H1 (cell line): ENCODE data around the gene PTPRC. TPM values are rescaled to one million over a fixed set of nuclear protein-coding genes. Genes with fewer than 3 reads are reported as not detected.

Experiments used
- JUN ChIP-seq: IDR thresholded peaks from 2 replicates; pipeline ENCODE4 v1.6.1; 2011; ENCODE audit warnings: low read depth, mild to moderate bottlenecking, improper control_type of control experiment, low read length
- MAFK ChIP-seq: IDR thresholded peaks from 2 replicates; pipeline ENCODE4 v1.6.1; 2012; ENCODE audit warnings: low read depth, mild to moderate bottlenecking, improper control_type of control experiment, low read length
- NANOG ChIP-seq: IDR thresholded peaks from 2 replicates; pipeline ENCODE4 v1.6.1; 2011; ENCODE audit warnings: low read length, low read depth, mild to moderate bottlenecking, inconsistent platforms; ENCODE audit not compliant: insufficient read depth, poor library complexity, severe bottlenecking
- POLR2AphosphoS5 ChIP-seq: IDR thresholded peaks from 2 replicates; pipeline ENCODE4 v1.6.1; 2011; ENCODE audit warnings: low read depth, low read length
- RAD21 ChIP-seq, 2 experiments: IDR thresholded peaks in 1 of 2; conservative IDR thresholded peaks in 1 of 2; 2 replicates each; pipeline ENCODE4 v1.6.1; 2011; ENCODE audit warnings: low read depth in 2 of 2, low read length in 2 of 2, improper control_type of control experiment in 1 of 2, inconsistent platforms in 1 of 2, mild to moderate bottlenecking in 1 of 2, moderate library complexity in 1 of 2
- SAP30 ChIP-seq: fragments of 300-600 bp; sonication (generic); IDR thresholded peaks from 2 replicates; pipeline ENCODE4 v1.7.1; 2012; ENCODE audit warnings: low read length, moderate library complexity, mild to moderate bottlenecking, inconsistent platforms; ENCODE audit not compliant: insufficient read depth, insufficient replicate concordance
- polyA plus RNA-seq, 7 experiments: library from polyadenylated mRNA; depleted of rRNA in 3 of 7; stranded (reverse) in 5 of 7; unstranded in 2 of 7; fragments of >200 nt in 5 of 7; fragments of 200-250 nt in 2 of 7; gene quantifications; 1 replicate in 5 of 7; 2 replicates in 1 of 7; 4 replicates in 1 of 7; pipeline versions ENCODE4 v1.2.1 to v1.2.3, GENCODE V29; 2011 to 2013; ENCODE audit warnings: missing spikeins in 2 of 7, mixed read lengths in 2 of 7
- total RNA-seq: library from RNA; stranded (reverse); fragmentation: NEBNext Ultra II Directional; extraction: Animal tissue kit (Norgen Biotek cat#: 25700); gene quantifications from 2 replicates; pipeline ENCODE4 v1.2.1, GENCODE V29; 2021
- TF ChIP-seq, protein P1 (sequence below): fragments of 300-600 bp; sonication (generic); IDR thresholded peaks from 2 replicates; pipeline ENCODE4 v1.7.1; 2012; ENCODE audit warnings: low read length, moderate library complexity, mild to moderate bottlenecking, inconsistent platforms; ENCODE audit not compliant: insufficient replicate concordance
- TF ChIP-seq, protein P2 (sequence below): IDR thresholded peaks from 2 replicates; pipeline ENCODE4 v1.6.1; 2012; ENCODE audit warnings: inconsistent platforms
- TF ChIP-seq, protein P3 (sequence below): IDR thresholded peaks from 2 replicates; pipeline ENCODE4 v1.6.1; 2012; ENCODE audit warnings: inconsistent platforms

PTPRC gene
- total and polyA plus RNA-seq, 2 of the 8 experiments (the other 6 are each of a cell fraction or from before 2014, with no cell fraction given): 0.05 TPM; not detected in 1

DNA sequence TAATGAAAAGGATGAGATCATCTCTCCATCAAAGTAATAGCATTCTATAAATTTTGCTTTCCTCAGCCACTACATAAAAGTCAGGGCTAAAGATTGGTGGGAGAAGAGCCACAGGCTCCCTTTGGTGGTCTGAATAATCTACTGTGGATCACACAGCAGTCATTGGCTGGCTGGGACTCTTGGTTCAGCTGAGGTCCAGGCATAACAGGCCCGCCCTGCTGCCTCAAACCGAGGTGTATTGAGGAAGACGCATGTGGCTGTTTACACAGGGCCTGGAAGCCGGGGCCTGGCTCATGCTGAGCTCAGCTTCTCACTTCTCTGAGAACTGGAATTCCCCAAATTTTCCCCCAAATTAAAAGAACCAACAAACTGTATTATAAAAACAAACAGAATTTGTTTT lies 139.2 kb downstream of the PTPRC start (continued):
- TF ChIP-seq, protein P1, sequence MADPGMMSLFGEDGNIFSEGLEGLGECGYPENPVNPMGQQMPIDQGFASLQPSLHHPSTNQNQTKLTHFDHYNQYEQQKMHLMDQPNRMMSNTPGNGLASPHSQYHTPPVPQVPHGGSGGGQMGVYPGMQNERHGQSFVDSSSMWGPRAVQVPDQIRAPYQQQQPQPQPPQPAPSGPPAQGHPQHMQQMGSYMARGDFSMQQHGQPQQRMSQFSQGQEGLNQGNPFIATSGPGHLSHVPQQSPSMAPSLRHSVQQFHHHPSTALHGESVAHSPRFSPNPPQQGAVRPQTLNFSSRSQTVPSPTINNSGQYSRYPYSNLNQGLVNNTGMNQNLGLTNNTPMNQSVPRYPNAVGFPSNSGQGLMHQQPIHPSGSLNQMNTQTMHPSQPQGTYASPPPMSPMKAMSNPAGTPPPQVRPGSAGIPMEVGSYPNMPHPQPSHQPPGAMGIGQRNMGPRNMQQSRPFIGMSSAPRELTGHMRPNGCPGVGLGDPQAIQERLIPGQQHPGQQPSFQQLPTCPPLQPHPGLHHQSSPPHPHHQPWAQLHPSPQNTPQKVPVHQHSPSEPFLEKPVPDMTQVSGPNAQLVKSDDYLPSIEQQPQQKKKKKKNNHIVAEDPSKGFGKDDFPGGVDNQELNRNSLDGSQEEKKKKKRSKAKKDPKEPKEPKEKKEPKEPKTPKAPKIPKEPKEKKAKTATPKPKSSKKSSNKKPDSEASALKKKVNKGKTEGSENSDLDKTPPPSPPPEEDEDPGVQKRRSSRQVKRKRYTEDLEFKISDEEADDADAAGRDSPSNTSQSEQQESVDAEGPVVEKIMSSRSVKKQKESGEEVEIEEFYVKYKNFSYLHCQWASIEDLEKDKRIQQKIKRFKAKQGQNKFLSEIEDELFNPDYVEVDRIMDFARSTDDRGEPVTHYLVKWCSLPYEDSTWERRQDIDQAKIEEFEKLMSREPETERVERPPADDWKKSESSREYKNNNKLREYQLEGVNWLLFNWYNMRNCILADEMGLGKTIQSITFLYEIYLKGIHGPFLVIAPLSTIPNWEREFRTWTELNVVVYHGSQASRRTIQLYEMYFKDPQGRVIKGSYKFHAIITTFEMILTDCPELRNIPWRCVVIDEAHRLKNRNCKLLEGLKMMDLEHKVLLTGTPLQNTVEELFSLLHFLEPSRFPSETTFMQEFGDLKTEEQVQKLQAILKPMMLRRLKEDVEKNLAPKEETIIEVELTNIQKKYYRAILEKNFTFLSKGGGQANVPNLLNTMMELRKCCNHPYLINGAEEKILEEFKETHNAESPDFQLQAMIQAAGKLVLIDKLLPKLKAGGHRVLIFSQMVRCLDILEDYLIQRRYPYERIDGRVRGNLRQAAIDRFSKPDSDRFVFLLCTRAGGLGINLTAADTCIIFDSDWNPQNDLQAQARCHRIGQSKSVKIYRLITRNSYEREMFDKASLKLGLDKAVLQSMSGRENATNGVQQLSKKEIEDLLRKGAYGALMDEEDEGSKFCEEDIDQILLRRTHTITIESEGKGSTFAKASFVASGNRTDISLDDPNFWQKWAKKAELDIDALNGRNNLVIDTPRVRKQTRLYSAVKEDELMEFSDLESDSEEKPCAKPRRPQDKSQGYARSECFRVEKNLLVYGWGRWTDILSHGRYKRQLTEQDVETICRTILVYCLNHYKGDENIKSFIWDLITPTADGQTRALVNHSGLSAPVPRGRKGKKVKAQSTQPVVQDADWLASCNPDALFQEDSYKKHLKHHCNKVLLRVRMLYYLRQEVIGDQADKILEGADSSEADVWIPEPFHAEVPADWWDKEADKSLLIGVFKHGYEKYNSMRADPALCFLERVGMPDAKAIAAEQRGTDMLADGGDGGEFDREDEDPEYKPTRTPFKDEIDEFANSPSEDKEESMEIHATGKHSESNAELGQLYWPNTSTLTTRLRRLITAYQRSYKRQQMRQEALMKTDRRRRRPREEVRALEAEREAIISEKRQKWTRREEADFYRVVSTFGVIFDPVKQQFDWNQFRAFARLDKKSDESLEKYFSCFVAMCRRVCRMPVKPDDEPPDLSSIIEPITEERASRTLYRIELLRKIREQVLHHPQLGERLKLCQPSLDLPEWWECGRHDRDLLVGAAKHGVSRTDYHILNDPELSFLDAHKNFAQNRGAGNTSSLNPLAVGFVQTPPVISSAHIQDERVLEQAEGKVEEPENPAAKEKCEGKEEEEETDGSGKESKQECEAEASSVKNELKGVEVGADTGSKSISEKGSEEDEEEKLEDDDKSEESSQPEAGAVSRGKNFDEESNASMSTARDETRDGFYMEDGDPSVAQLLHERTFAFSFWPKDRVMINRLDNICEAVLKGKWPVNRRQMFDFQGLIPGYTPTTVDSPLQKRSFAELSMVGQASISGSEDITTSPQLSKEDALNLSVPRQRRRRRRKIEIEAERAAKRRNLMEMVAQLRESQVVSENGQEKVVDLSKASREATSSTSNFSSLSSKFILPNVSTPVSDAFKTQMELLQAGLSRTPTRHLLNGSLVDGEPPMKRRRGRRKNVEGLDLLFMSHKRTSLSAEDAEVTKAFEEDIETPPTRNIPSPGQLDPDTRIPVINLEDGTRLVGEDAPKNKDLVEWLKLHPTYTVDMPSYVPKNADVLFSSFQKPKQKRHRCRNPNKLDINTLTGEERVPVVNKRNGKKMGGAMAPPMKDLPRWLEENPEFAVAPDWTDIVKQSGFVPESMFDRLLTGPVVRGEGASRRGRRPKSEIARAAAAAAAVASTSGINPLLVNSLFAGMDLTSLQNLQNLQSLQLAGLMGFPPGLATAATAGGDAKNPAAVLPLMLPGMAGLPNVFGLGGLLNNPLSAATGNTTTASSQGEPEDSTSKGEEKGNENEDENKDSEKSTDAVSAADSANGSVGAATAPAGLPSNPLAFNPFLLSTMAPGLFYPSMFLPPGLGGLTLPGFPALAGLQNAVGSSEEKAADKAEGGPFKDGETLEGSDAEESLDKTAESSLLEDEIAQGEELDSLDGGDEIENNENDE: no peak
- TF ChIP-seq, protein P2, sequence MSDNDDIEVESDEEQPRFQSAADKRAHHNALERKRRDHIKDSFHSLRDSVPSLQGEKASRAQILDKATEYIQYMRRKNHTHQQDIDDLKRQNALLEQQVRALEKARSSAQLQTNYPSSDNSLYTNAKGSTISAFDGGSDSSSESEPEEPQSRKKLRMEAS: peak; percentile 69
- TF ChIP-seq POLR2AphosphoS5 (no peak), SAP30 (no peak), JUN (no peak), NANOG (no peak), RAD21 (IDR thresholded peaks at IDR 0.05 in 1 of 2, conservative IDR thresholded peaks at IDR 0.05 in 1 of 2; ENCODE audit: low read depth in 2 of 2, low read length in 2 of 2) (no peak), MAFK (no peak)
- TF ChIP-seq, protein P3, sequence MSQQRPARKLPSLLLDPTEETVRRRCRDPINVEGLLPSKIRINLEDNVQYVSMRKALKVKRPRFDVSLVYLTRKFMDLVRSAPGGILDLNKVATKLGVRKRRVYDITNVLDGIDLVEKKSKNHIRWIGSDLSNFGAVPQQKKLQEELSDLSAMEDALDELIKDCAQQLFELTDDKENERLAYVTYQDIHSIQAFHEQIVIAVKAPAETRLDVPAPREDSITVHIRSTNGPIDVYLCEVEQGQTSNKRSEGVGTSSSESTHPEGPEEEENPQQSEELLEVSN: 0 out of 2 replicates have a peak, but pooled peaks have one; percentile 26
